T-cell (primary cell): ENCODE results near the gene FGF2. TPM values are rescaled to one million over a fixed set of nuclear protein-coding genes. Genes with fewer than 3 reads are reported as not detected.

ENCODE experiments used
- total RNA-seq, 35 experiments: library from RNA in 6 of 35; stranded (reverse) in 6 of 35; fragments of 120-200 nt in 1 of 35; gene quantifications; one replicate each; pipeline versions ENCODE4 v1.2.1 to v1.2.4 and lab custom pipeline; 2013 to 2026

The FGF2 gene
- total RNA-seq, 5 donors from 2014 or later (not counting 1 experiment from before 2014, with no cell fraction given) = 0.13 to 0.23 (median 0.20) TPM; not detected in 2

Other genes starting within 250 kb of the FGF2 start
- gene IL21, start 205.8 kb upstream of the FGF2 start, total RNA-seq = under 1 TPM in 2 of 5 donors, not detected in 3; 0.20 to 0.70 TPM
- gene BBS12, start 94.1 kb upstream of the FGF2 start, total RNA-seq = 1 to 10 TPM in 3 of 5 donors, under 1 TPM in 2; 0.43 to 4.6 (median 3.2) TPM
- 1 to 10 TPM; 1.3 to 4.4 (median 2.3) TPM for gene NUDT6, start 95.8 kb downstream of the FGF2 start, total RNA-seq